GM19240 (cell line): ENCODE data around the gene UPK3A.
"Not testable (repeated sequence)": the region's sequence is repeated elsewhere in the genome, so short reads cannot be mapped to it uniquely, and the experiment has no call there.

Experiments
- DNase-seq: peaks from one replicate; pipeline ENCODE4 v3.0.0; 2011; ENCODE audit warnings: low spot score; ENCODE audit not compliant: insufficient read length

Gene UPK3A

GRCh38 chr22:45328261-45328660 lies 43.5 kb downstream of the UPK3A start:
- DNase-seq, result not testable (repeated sequence)

- no peak for DNase-seq
These were observed 44.2 kb downstream of the UPK3A start for GRCh38 chr22:45328822-45329529.

GRCh38 chr22:45329530-45329936 lies 44.8 kb downstream of the UPK3A start:
- no peak for DNase-seq

- no peak for DNase-seq
These were observed 45.8 kb downstream of the UPK3A start for GRCh38 chr22:45330548-45330947.

- no peak for DNase-seq
These were observed 46.7 kb downstream of the UPK3A start for GRCh38 chr22:45331486-45331885.

- DNase-seq, result no peak
These were observed 47.3 kb downstream of the UPK3A start for GRCh38 chr22:45332001-45332400.

- DNase-seq, result no peak
These were observed 49.3 kb downstream of the UPK3A start for GRCh38 chr22:45334068-45334467.

- no peak for DNase-seq
These were observed 49.8 kb downstream of the UPK3A start for GRCh38 chr22:45334528-45334927.

- DNase-seq, result no peak
These were observed 50.5 kb downstream of the UPK3A start for GRCh38 chr22:45335021-45335818.

GRCh38 chr22:45335854-45336522 lies 51.2 kb downstream of the UPK3A start:
- no peak for DNase-seq

GRCh38 chr22:45336971-45337431 lies 52.3 kb downstream of the UPK3A start:
- DNase-seq, result no peak

GRCh38 chr22:45337536-45337935 lies 52.8 kb downstream of the UPK3A start:
- DNase-seq, result no peak

GRCh38 chr22:45338795-45339194 lies 54.0 kb downstream of the UPK3A start:
- no peak for DNase-seq

- DNase-seq, result no peak
These were observed 55.6 kb downstream of the UPK3A start for GRCh38 chr22:45340323-45340722.

- no peak for DNase-seq
These were observed 56.7 kb downstream of the UPK3A start for GRCh38 chr22:45341498-45341897.

GRCh38 chr22:45343143-45343542 lies 58.4 kb downstream of the UPK3A start:
- DNase-seq, result no peak

- DNase-seq, result no peak
These were observed 59.6 kb downstream of the UPK3A start for GRCh38 chr22:45344334-45344733.
